NCI-H345 (cell line): ENCODE results near the gene PXN.
"Not testable (repeated sequence)": the region's sequence is repeated elsewhere in the genome, so short reads cannot be mapped to it uniquely, and the experiment has no call there.

Source experiments
- DNase-seq: peaks from one replicate; lab custom pipeline; 2025; lab: John Stamatoyannopoulos, UW

The PXN gene

GRCh38 chr12:120225852-120226640, 39.5 kb downstream of the PXN start:
- DNase-seq = no peak

GRCh38 chr12:120225200-120225558, 40.4 kb downstream of the PXN start:
- peak; percentile 41 for DNase-seq

DNA sequence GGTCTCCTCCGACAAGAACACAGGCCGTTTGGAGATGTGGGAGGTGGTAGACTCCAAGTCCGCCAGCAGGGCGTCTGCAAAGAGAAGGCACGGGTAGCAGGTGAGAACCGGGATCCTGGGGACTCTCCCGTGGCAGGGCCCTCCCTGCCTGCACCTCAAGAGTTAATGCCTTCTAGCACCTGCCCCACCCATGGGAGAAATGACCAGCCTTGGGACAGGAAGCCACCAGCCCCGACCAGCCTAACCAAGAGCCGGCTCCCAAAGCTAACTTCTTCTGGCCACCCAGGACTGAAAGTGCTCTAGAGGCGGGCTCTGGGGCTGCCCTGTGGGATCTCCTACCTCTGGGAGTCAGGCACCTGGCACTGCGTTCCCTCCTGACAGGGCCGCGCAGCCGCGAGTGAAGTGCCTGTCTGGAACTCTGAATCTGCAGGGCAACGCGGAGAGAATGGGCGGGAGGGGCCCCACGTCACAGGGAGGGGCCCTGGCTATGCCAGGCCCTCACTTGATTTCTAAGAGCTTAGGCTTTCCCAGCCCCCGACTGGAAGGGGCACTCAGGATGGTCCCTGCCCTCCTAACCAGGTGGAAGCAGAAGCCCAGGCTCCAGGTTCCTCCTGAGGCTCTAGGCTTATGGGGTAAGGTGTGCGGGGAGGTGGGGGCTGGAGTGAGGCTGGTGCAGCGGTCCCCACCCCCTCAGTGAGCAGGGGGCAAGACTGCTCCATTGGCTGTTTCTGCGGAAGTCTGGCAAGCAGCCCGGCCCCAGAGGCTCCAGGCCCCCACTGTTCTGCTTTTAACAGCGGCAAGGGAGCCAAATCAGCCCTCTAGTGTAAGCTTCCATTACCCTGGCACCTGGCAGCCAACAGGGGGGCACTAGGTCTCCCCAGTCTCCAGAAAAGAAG, 41.0 kb downstream of the PXN start:
- peak; percentile 81 for DNase-seq

- no peak for DNase-seq
Measured at GRCh38 chr12:120223458-120224303, 41.8 kb downstream of the PXN start.

DNA sequence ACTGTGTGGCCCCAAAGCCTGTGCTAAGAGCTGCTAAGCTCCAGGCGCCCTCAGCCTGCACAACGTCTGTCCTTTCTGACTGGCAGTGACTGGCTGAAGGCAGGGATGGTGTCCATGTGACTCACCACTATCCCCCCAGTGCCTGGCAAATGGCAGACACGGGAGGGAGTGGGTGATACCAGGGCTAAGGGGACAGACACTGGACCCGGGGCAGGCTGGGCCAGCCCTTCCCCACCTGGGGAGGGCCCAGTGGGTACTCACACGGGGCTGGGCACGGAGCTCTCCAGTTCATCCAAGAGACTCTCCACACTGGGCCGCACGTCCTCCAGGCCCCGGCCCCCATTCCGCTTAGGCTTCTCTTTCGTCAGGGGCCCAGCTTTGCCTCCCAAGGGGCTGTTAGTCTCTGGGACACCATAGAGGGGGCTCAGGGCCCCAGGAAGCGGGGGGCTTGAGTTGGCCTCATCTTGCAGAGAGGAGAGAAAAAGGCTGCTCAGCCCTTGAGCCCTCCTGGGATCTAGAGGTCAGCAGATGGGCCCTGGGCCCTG, 43.2 kb downstream of the PXN start:
- DNase-seq = no peak

DNA sequence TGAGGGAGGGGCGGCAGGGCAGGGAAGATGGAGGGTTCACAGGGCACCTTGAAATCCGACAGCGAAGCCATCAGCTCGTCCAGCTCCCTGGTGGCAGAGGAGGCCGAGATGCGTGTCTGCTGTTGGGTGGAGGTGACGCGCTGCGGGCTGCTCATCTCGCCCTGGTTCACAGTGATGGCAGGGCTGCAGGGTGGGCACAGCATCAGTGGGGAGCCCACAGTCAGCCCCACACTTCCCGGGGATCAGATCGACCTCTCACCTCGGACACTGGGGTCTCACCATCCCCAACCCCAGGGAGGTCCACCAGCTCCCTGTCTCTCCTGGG, 44.0 kb downstream of the PXN start:
- DNase-seq = no peak

DNA sequence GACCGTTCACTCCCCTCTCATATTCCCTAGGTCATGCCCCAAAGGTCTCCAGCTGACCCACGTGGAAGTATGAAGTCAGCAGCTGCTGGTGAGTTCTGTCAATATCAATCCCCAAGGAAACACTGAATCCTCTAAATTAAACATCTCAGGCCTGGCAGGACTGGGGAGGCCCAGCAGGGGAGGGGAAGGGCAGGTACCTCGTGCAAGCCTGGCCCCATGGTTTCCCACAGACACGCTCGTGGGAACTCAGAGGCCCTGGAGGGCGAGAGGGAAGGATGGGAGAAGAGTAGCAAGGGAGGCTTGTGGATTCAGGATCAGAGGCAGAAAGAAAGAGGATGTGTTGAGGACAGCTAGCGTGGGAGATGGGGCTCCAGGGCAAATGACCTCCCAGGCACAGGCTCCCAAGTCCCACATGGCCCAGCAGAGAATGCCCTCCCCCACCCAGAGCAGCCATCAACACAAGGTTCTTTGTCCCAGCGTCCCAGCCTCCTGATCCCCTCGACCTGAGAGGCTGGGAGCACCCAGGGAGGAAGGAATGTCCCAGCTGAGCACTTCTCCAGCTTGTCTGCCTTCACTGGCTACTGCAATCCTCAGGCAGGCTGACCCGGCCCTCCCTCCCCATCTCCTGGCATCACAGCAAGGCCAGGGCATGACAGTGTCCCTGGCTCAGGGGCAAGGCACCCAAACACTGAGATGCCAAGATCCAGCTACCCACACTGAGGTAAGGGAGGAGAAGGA, 44.5 kb downstream of the PXN start:
- no peak for DNase-seq

GRCh38 chr12:120218680-120219606, 46.6 kb downstream of the PXN start:
- DNase-seq = no peak

- no peak for DNase-seq
Measured at GRCh38 chr12:120216742-120217605, 48.6 kb downstream of the PXN start.

GRCh38 chr12:120215766-120216735, 49.5 kb downstream of the PXN start:
- no peak for DNase-seq

DNA sequence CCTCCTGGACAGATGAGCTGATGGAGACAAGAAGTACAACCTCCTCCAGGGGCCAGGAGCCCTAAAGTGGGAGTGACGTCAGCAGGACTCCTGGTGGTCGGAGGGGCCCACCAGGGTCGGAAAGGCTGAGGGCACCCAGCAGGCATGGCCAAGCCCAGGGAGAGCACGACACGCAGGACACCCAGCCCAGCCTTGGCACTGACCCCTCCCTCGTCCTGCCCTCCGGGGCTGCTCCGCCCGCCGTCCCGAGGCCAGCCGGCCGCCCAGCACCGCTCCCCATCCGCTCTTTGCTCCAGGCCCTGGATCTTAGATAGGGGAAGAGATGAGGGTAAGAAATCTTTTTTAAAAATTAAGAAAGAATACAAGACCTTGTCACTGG, 50.2 kb downstream of the PXN start:
- DNase-seq = no peak

DNA sequence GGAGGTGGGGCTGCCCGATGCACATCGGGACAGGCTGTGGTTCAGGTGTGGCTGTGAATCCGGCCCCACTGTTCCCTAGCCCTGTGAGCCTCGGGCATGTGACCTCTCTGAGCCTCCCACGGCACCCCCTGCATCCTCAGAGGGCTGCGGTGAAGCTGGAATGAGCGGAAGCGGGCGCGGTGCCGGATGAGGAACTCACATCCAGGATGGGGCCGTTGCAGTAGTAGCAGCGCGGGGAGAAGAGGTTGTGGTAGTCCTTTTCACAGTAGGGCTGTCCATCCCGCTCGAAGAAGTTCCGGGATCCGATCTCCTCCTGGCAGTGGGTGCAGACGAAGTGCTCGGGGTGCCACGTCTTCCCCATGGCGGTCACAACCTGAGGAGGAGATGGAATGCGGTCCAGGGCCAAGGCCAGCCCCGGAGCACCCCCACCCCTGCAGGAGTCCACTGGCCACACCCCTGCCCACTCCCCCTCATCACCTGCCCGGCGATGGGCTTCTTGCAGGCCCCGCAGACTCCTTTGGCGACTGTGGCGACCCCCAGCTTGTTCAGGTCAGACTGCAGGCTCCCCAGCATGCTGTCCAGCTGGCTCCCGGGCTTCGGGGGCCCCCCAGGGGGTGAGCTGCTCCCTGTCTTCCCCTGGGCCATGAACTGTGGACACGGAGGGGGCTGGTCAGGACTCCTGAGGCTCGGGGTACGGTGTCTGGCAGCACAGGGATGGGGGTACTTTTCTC, 50.7 kb downstream of the PXN start:
- DNase-seq = no peak

- DNase-seq = no peak
Measured at GRCh38 chr12:120213758-120214157, 51.8 kb downstream of the PXN start.

GRCh38 chr12:120213182-120213581, 52.3 kb downstream of the PXN start:
- DNase-seq = not testable (repeated sequence)

GRCh38 chr12:120212301-120212700, 53.2 kb downstream of the PXN start:
- no peak for DNase-seq

DNA sequence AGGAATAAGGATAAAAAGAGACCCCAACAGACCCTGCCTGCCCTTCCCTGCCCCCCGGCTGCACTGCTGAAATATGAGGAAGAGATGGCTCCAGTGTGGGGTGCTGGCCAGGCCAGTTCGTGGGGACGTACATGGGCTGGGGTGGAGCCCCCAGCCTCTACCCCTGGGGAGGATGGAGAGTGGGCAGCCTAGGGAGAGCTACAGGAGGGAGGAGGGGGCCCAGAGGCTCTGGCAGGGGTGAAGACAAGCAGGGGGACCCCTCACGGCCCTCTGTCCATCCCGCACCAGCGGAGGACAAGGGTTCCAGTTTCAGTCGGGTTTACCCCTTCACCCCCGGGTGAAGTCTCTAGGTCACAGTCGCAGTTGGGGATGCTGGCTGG, 53.6 kb downstream of the PXN start:
- DNase-seq = no peak

- DNase-seq = no peak
Measured at GRCh38 chr12:120211243-120211903, 54.2 kb downstream of the PXN start.
